Duodenal mucosa (tissue), 2 donors: Measurements from ENCODE around the gene ZFAND6.
A peak's percentile ranks its signal among the peaks of the same experiment; 100 is the strongest.

Experiments
- H3K27ac ChIP-seq: one replicate; pipeline ENCODE4 v1.7.0; 2013; ENCODE audit warnings: low read depth, low read length
- H3K27me3 ChIP-seq, 2 donors: one replicate each; pipeline ENCODE4 v1.7.0; 2013; ENCODE audit warnings: low read length in 2 of 2, control low read depth in 1 of 2; ENCODE audit not compliant: insufficient read depth in 2 of 2, control insufficient read depth in 1 of 2
- H3K36me3 ChIP-seq, 2 donors: one replicate each; pipeline ENCODE4 v1.7.0; 2013; ENCODE audit warnings: low read length in 2 of 2, control low read depth in 1 of 2; ENCODE audit not compliant: insufficient read depth in 2 of 2, control insufficient read depth in 1 of 2
- H3K4me1 ChIP-seq, 2 donors: one replicate each; pipeline ENCODE4 v1.7.0; 2013; ENCODE audit warnings: low read length in 2 of 2, control low read depth in 1 of 2; ENCODE audit not compliant: insufficient read depth in 2 of 2, control insufficient read depth in 1 of 2
- H3K4me3 ChIP-seq, 2 donors: one replicate each; pipeline ENCODE4 v1.7.0; 2013; ENCODE audit warnings: low read length in 2 of 2, low read depth in 1 of 2
- H3K9ac ChIP-seq, 2 donors: one replicate each; pipeline ENCODE4 v1.7.0; 2013; ENCODE audit warnings: low read length in 2 of 2, low read depth in 1 of 2
- H3K9me3 ChIP-seq, 2 donors: one replicate each; pipeline ENCODE4 v1.7.0; 2013; ENCODE audit warnings: low read length in 2 of 2, control low read depth in 1 of 2; ENCODE audit not compliant: control insufficient read depth in 1 of 2

ZFAND6 gene

DNA sequence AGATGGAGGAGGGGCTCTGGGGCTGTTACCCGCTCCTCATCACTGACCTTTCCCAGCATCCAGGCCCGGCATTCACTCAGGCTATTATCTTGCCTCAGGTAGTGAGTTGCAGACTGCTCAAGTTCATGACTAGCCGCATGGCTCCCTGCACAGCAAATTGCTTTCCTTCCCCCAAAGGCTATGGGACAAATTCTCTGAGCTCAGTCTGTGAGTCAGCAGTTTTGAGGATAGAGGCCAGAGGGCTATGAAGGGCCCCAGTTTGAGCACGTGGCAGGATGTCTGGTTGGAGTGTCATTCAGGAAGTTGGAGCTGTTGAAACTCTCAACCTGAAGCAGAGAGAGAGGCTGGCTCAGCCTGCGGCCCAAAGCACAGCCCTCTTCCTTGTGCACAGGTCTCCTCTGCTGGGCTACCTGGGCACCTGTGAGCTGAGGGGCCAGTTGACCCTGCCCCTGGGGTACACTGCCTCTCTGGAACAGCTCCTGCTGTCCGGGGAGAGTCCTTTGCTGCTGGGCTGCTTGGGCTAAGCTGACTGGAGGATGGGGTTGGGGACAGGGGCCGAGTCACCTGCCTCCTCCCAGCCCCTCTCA, 101.2 kb downstream of the ZFAND6 start:
- Histone ChIP-seq H3K27ac (no peak overlapping the region), H3K9me3 (no peaks in the 10 kb centered on the region), H3K4me1 (peaks cover 32 to 39% of the 10 kb centered on the region in 2 donors), H3K9ac (peak overlapping the region in 1 of 2 donors; percentile 26), H3K27me3 (no peaks in the 10 kb centered on the region), H3K4me3 (peak overlapping the region in 1 of 2 donors; percentile 17), H3K36me3 (peaks cover 8 to 24% of the 10 kb centered on the region in 2 donors)

DNA sequence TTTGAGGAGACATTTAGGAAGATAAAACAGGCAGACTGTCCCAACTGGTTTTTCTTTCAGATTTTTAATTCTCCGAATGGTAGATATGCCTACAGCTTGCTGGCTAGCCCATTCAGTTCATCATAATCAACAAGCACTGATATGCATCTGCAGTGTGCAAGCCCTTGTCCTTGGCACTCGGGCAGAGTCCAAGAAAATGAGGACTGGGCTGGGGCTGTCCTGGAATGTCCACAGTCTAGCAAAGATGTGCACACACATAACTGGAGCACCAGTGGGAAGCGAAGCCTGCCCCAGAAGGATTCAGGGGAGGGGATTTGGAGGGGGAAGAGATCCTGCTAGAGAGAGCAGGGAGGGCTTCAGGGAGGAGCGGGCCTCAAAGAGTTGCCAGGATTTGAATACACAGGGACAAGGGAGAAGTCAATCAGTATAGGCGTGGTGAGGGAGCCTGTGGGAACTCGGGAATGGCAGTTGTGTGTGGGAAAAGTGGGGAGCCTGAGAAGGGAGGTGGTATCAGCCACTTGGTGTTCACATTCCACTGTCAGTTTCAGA, 102.1 kb downstream of the ZFAND6 start:
- no peak overlapping the region for H3K9ac ChIP-seq
- peaks cover 32 to 37% of the 10 kb centered on the region in 2 donors for H3K4me1 ChIP-seq
- no peak overlapping the region for H3K27ac ChIP-seq
- H3K36me3 ChIP-seq = peaks cover 8 to 24% of the 10 kb centered on the region in 2 donors
- peak overlapping the region in 1 of 2 donors; percentile 24 for H3K4me3 ChIP-seq
- no peaks in the 10 kb centered on the region for H3K9me3 ChIP-seq
- H3K27me3 ChIP-seq = no peaks in the 10 kb centered on the region

- peak overlapping the region in 1 of 2 donors; percentile 24 for H3K4me3 ChIP-seq
- no peaks in the 10 kb centered on the region for H3K27me3 ChIP-seq
- no peak overlapping the region for H3K9ac ChIP-seq
- peaks cover 8 to 24% of the 10 kb centered on the region in 2 donors for H3K36me3 ChIP-seq
- H3K9me3 ChIP-seq = no peaks in the 10 kb centered on the region
- H3K27ac ChIP-seq = no peak overlapping the region
- peaks cover 32 to 37% of the 10 kb centered on the region in 2 donors for H3K4me1 ChIP-seq
Observed at GRCh38 chr15:80162059-80162554, 102.6 kb downstream of the ZFAND6 start.

DNA sequence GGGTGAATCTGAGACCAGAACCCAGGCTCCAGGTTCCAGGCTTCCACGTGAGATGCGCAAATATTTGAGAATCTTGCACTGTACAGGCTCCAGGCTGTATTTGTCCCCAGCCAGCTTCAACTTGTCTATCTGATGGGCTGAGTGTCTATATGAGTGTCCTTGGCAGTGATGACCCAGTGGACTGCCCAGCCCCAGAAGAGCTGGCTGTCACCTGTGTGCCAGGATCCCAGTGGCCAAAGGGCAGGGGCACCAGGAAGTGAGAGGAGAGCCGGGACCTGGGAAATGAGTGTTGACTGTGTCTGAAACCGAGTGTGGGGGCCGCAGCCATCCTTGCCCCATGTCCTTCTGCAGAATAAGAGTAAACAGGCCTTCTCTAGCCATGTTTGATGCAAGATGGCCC, 103.7 kb downstream of the ZFAND6 start:
- Histone ChIP-seq H3K27me3 (no peaks in the 10 kb centered on the region), H3K4me3 (no peak overlapping the region), H3K27ac (no peak overlapping the region), H3K4me1 (peaks cover 32 to 37% of the 10 kb centered on the region in 2 donors), H3K36me3 (peaks cover 12 to 25% of the 10 kb centered on the region in 2 donors), H3K9me3 (no peaks in the 10 kb centered on the region), H3K9ac (no peak overlapping the region)

GRCh38 chr15:80163897-80164296, 104.4 kb downstream of the ZFAND6 start:
- H3K27ac ChIP-seq = no peak overlapping the region

GRCh38 chr15:80167936-80168335, 108.5 kb downstream of the ZFAND6 start:
- H3K9me3 ChIP-seq = no peaks in the 10 kb centered on the region
- H3K4me1 ChIP-seq = peaks cover 4 to 6% of the 10 kb centered on the region in 2 donors
- H3K9ac ChIP-seq = no peak overlapping the region
- peaks cover 11 to 19% of the 10 kb centered on the region in 2 donors for H3K36me3 ChIP-seq
- H3K4me3 ChIP-seq = no peak overlapping the region
- no peaks in the 10 kb centered on the region for H3K27me3 ChIP-seq
- H3K27ac ChIP-seq = no peak overlapping the region

More at GRCh38 chr15:80163897-80164296, 104.4 kb downstream of the ZFAND6 start:
- H3K4me3 ChIP-seq = no peak overlapping the region
- peaks cover 32 to 37% of the 10 kb centered on the region in 2 donors for H3K4me1 ChIP-seq
- H3K36me3 ChIP-seq = peaks cover 17 to 26% of the 10 kb centered on the region in 2 donors
- no peak overlapping the region for H3K9ac ChIP-seq
- no peaks in the 10 kb centered on the region for H3K27me3 ChIP-seq
- H3K9me3 ChIP-seq = no peaks in the 10 kb centered on the region

DNA sequence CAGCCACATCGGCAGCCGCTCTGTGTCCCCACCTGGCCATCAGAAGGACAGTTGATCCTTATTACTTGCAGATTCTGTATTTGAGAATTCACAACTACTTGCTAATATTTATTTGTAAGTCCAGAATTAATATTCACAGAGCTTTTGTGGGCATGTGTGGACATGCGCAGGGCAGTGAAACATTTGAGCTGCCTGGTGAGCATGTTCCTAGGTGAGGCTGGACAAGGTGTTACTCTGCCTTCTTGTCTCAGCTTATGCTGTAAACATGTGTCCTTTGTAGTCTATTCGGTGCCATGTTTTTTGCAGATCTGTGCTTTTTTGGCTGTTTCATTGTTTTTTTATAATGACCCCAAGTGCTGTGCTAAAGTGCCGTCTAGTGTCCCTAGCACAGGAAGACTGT, 108.9 kb downstream of the ZFAND6 start:
- H3K27ac ChIP-seq = no peak overlapping the region
- no peak overlapping the region for H3K4me3 ChIP-seq
- H3K9me3 ChIP-seq = no peaks in the 10 kb centered on the region
- H3K4me1 ChIP-seq = peaks cover 0 to 1% of the 10 kb centered on the region in 2 donors
- peaks cover 9 to 14% of the 10 kb centered on the region in 2 donors for H3K36me3 ChIP-seq
- H3K9ac ChIP-seq = no peak overlapping the region
- no peaks in the 10 kb centered on the region for H3K27me3 ChIP-seq

DNA sequence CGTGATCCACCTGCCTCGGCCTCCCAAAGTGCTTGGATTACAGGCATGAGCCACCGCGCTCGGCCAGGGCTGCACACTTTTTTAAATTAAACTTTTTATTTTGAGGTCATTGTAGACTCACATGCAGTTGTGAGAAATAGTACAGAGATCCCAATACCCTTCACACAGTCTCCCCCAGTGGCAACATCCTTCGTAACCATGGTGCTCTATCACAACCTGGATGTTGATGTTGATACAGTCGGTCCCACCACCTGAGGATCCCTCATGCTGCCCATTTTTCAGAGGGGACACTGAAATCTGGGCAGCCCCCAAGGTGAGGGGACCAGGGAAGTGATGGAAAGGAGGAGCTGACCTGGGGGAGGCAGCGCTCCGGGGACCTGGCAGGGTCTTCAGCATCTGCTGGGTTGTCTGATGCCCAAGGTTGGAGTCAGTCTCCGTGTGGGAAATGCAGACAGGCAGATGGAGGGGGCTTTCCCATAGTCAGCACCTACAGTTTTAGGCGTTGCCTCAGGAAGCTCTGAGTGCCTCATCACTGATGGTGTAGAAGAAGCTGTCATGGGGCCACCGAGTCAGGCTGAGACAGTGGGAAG, 110.4 kb downstream of the ZFAND6 start:
- H3K9me3 ChIP-seq = no peaks in the 10 kb centered on the region
- no peak overlapping the region for H3K27ac ChIP-seq

DNA sequence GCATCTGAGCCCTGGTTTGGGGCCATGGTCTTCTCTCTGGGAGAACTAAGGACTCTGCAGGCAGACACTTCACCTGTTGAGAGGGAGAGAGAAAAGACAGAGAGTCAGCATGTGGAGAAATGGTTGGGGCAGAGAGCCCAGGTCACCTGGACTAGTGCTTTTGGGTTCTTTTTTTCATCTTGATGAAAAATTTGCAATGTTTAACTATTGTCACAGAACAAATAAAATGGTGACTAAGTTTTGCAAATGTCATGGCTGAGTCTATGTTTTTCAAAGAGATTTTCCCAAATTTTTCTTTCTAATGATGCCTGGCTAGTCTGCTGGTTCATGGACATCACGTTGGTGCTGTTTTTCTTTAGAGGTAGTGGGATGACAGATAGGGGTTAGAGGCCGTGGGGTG, 111.1 kb downstream of the ZFAND6 start:
- Histone ChIP-seq H3K27ac (no peak overlapping the region), H3K36me3 (peaks cover 14 to 21% of the 10 kb centered on the region in 2 donors), H3K9me3 (no peaks in the 10 kb centered on the region), H3K4me1 (no peaks in the 10 kb centered on the region), H3K27me3 (no peaks in the 10 kb centered on the region), H3K4me3 (no peak overlapping the region), H3K9ac (no peak overlapping the region)

More for the DNA sequence above, 110.4 kb downstream of the ZFAND6 start:
- no peaks in the 10 kb centered on the region for H3K4me1 ChIP-seq
- H3K27me3 ChIP-seq = no peaks in the 10 kb centered on the region
- no peak overlapping the region for H3K9ac ChIP-seq
- H3K36me3 ChIP-seq = peaks cover 7 to 15% of the 10 kb centered on the region in 2 donors
- H3K4me3 ChIP-seq = no peak overlapping the region

GRCh38 chr15:80171787-80172186, 112.3 kb downstream of the ZFAND6 start:
- no peak overlapping the region for H3K9ac ChIP-seq

More at GRCh38 chr15:80171787-80172186, 112.3 kb downstream of the ZFAND6 start:
- Histone ChIP-seq H3K4me1 (no peaks in the 10 kb centered on the region), H3K27me3 (no peaks in the 10 kb centered on the region), H3K4me3 (no peak overlapping the region), H3K9me3 (no peaks in the 10 kb centered on the region), H3K27ac (no peak overlapping the region), H3K36me3 (peaks cover 19 to 21% of the 10 kb centered on the region in 2 donors)
